ENCODE measurements around the gene MIPEP. TPM values are rescaled to one million over a fixed set of nuclear protein-coding genes. Genes with fewer than 3 reads are reported as not detected.
A peak's percentile ranks its signal among the peaks of the same experiment; 100 is the strongest.

The MIPEP gene
- total RNA-seq, 3 donors from 2014 or later, result 11.0 to 23.0 (median 20.0) TPM

GRCh38 chr13:23728807-23729206 lies 160.4 kb downstream of the MIPEP start:
- Histone ChIP-seq H3K27me3 (no peaks in the 10 kb centered on the region), H3K36me3 (no peaks in the 10 kb centered on the region), H3K27ac (peak overlapping the region; percentile 52 to 56), H3K4me3 (no peak overlapping the region), H3K9me3 (no peaks in the 10 kb centered on the region), H3K4me1 (no peaks in the 10 kb centered on the region)
- peak in 1 of 2 donors; percentile 63 for DNase-seq (ENCODE audit: low spot score in 2 of 2)
- no peak for TF ChIP-seq CTCF (IDR thresholded peaks at IDR 0.05)
- TF ChIP-seq POLR2A (IDR thresholded peaks at IDR 0.05), result no peak
- peak in 1 of 3 donors; percentile 20 for TF ChIP-seq POLR2AphosphoS5 (IDR thresholded peaks at IDR 0.05)
- intact Hi-C loops (cut with DNase I; ENCODE audit: low total_unique reads), result no loop called here

DNA sequence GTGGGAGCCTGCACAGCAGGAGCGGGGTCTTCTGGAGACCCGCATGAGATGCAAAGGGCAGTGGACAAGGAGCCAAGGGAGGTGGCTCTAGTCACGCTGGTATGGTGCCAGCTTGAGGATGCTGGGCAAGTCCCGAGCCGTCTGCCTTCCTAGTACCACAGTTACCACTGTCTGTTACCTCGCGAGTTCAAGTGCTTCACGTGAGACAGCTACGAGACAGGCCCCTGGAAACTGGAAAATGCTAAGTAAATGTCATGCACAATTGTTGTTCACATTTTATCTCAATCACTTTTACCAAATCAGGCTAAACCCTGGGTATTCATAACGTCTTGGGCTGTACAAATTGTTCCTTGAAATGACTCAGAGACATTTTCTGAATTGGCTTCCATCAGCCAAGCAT lies 163.3 kb downstream of the MIPEP start:
- H3K36me3 ChIP-seq, result no peaks in the 10 kb centered on the region
- H3K4me1 ChIP-seq, result no peaks in the 10 kb centered on the region
- H3K4me3 ChIP-seq, result no peak overlapping the region
- no peak for DNase-seq (ENCODE audit: low spot score in 2 of 2)
- intact Hi-C loops (cut with DNase I; ENCODE audit: low total_unique reads), result no loop called here
- no peaks in the 10 kb centered on the region for H3K9me3 ChIP-seq
- no peak overlapping the region for H3K27ac ChIP-seq
- no peaks in the 10 kb centered on the region for H3K27me3 ChIP-seq
- TF ChIP-seq CTCF (IDR thresholded peaks at IDR 0.05) (no peak), POLR2A (IDR thresholded peaks at IDR 0.05) (no peak), POLR2AphosphoS5 (IDR thresholded peaks at IDR 0.05) (no peak)

DNA sequence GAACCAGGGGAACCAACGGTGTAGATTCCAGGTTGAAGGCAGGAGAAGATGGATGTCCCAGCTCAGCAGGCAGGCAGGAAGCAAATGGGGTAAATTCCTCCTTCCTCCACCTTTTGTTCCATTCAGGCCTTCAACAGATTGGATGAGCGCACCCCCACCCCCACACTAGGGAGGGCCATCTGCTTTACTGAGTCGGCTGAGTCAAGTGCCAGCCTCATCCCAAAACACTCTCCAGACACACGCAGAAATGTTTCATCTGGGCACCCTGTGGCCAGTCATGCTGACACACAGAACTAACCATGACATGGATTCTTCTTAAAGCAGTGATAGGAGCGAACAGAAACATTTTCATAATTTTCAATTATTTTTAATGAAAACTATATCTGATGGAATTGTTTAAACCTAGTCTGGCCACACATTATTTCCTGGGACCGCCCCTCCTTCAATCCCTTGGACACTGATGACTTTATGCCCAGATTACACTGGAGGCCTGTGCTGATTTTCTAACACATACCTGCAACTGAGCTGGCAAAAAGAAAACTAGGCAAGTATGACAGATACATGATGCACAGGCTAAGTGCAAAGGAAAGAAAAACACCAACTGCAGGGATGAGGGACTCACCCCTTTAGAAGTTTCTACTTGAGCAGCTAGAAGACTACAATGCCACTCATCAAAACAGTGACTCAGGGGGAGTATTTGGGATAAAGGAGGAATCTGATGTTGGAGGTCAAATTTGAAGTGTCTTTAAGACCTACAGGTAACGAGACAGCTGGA lies 164.8 kb downstream of the MIPEP start:
- no peaks in the 10 kb centered on the region for H3K27me3 ChIP-seq
- no peaks in the 10 kb centered on the region for H3K4me1 ChIP-seq
- DNase-seq (ENCODE audit: low spot score in 2 of 2), result no peak
- TF ChIP-seq POLR2AphosphoS5 (IDR thresholded peaks at IDR 0.05) (no peak), CTCF (IDR thresholded peaks at IDR 0.05) (no peak), POLR2A (IDR thresholded peaks at IDR 0.05) (no peak)
- intact Hi-C loops (cut with DNase I; ENCODE audit: low total_unique reads), result no loop called here
- no peak overlapping the region for H3K4me3 ChIP-seq
- H3K9me3 ChIP-seq, result no peaks in the 10 kb centered on the region
- H3K27ac ChIP-seq, result no peak overlapping the region
- H3K36me3 ChIP-seq, result no peaks in the 10 kb centered on the region

- intact Hi-C loops (cut with DNase I; ENCODE audit: low total_unique reads), result no loop called here
- Histone ChIP-seq H3K9me3 (no peaks in the 10 kb centered on the region), H3K4me3 (no peak overlapping the region), H3K27me3 (no peaks in the 10 kb centered on the region), H3K27ac (no peak overlapping the region), H3K36me3 (no peaks in the 10 kb centered on the region), H3K4me1 (no peaks in the 10 kb centered on the region)
- TF ChIP-seq POLR2AphosphoS5 (IDR thresholded peaks at IDR 0.05), result no peak
- no peak for TF ChIP-seq CTCF (IDR thresholded peaks at IDR 0.05)
- TF ChIP-seq POLR2A (IDR thresholded peaks at IDR 0.05), result no peak
- DNase-seq (ENCODE audit: low spot score in 2 of 2), result no peak
Measured at GRCh38 chr13:23723471-23723870, 165.7 kb downstream of the MIPEP start.

DNA sequence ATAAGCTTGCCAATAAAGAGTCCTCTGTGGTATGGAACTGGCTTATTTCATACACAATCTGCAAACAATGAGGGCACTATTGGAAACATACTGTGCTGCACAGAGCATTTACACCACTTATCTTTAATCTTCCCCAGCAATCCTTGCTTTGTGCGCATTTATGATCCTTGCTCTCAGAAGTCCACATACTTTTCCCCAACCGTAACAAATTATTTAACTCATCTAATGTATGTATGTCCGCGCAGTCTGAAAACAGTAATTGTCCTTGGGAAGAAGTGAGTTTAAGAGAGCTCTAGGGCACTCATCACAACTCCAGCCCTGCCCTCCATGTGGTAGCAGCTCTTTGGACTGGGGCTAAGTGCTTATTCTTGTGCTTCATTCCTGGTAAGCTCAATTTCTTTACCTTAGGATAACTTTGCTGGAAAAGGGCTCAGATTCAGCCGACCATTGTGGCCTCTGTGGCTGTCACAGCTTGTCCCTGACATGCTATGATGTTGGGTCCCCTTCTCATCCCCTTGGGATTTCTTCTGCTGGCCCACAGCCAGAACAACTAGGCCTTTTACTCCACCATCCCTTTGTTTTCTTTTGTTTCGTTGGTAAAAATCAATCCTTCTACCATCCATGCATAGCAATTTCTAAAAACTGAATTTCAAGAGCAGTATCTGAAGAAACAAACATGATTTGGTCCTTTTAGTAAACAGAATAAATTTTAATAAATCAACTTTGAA lies 166.3 kb downstream of the MIPEP start:
- no peaks in the 10 kb centered on the region for H3K4me1 ChIP-seq
- intact Hi-C loops (cut with DNase I; ENCODE audit: low total_unique reads), result no loop called here
- DNase-seq (ENCODE audit: low spot score in 2 of 2), result no peak
- no peak overlapping the region for H3K4me3 ChIP-seq
- H3K36me3 ChIP-seq, result no peaks in the 10 kb centered on the region
- TF ChIP-seq POLR2A (IDR thresholded peaks at IDR 0.05), result no peak
- no peak for TF ChIP-seq POLR2AphosphoS5 (IDR thresholded peaks at IDR 0.05)
- no peak for TF ChIP-seq CTCF (IDR thresholded peaks at IDR 0.05)
- H3K9me3 ChIP-seq, result no peaks in the 10 kb centered on the region
- no peak overlapping the region for H3K27ac ChIP-seq
- no peaks in the 10 kb centered on the region for H3K27me3 ChIP-seq

All from breast epithelium (tissue), 4 donors.